Astrocyte (in vitro differentiated cells and primary cell): Measurements from ENCODE around the gene CBFA2T2. TPM values are rescaled to one million over a fixed set of nuclear protein-coding genes. Genes with fewer than 3 reads are reported as not detected.

Experiments
- DNase-seq: peaks from one replicate; pipeline ENCODE4 v3.0.0-alpha.2; 2010; ENCODE audit warnings: low read depth
- FAIRE-seq: peaks from 2 replicates; lab custom pipeline; 2011; peaks lifted over from hg19 to GRCh38; lab: Jason Lieb, UNC
- H2AFZ ChIP-seq: 2 replicates; pipeline ENCODE4 v1.6.0; 2012; ENCODE audit warnings: low read depth, low read length, inconsistent platforms
- H3K27ac ChIP-seq: 2 replicates; pipeline ENCODE4 v1.5.1; 2011; ENCODE audit warnings: low read depth, low read length, inconsistent platforms
- H3K27me3 ChIP-seq: 2 replicates; pipeline ENCODE4 v1.6.0; 2011; ENCODE audit warnings: low read length, inconsistent platforms; ENCODE audit not compliant: insufficient read depth
- H3K36me3 ChIP-seq: 2 replicates; pipeline ENCODE4 v1.5.1; 2011; ENCODE audit warnings: low read length, inconsistent platforms; ENCODE audit not compliant: insufficient read depth
- H3K4me1 ChIP-seq: 2 replicates; pipeline ENCODE4 v1.5.1; 2011; ENCODE audit warnings: low read length, inconsistent platforms; ENCODE audit not compliant: insufficient read depth
- H3K4me2 ChIP-seq: 2 replicates; pipeline ENCODE4 v1.6.0; 2012; ENCODE audit warnings: low read length, inconsistent platforms
- H3K4me3 ChIP-seq: 2 replicates; pipeline ENCODE4 v1.5.1; 2011; ENCODE audit warnings: low read depth, mild to moderate bottlenecking, low read length, inconsistent platforms; ENCODE audit not compliant: insufficient read depth
- H3K79me2 ChIP-seq: 2 replicates; pipeline ENCODE4 v1.6.0; 2012; ENCODE audit warnings: mild to moderate bottlenecking, low read length, inconsistent platforms; ENCODE audit not compliant: insufficient read depth
- H3K9ac ChIP-seq: 2 replicates; pipeline ENCODE4 v1.6.0; 2012; ENCODE audit warnings: mild to moderate bottlenecking, low read length, inconsistent platforms
- H3K9me3 ChIP-seq: 2 replicates; pipeline ENCODE4 v1.5.1; 2012; ENCODE audit warnings: low read depth, mild to moderate bottlenecking, low read length, inconsistent platforms; ENCODE audit not compliant: insufficient read depth
- H4K20me1 ChIP-seq: 2 replicates; pipeline ENCODE4 v1.6.0; 2012; ENCODE audit warnings: low read length, inconsistent platforms; ENCODE audit not compliant: insufficient read depth
- H3K27ac Mint-ChIP-seq: one replicate; pipeline ENCODE4 v1.8.0; 2021; ENCODE audit warnings: mild to moderate bottlenecking, mixed read lengths; ENCODE audit not compliant: unreplicated experiment
- H3K27me3 Mint-ChIP-seq: one replicate; pipeline ENCODE4 v1.8.0; 2021; ENCODE audit warnings: low read depth, mixed read lengths; ENCODE audit not compliant: unreplicated experiment
- H3K36me3 Mint-ChIP-seq: one replicate; pipeline ENCODE4 v1.8.0; 2021; ENCODE audit warnings: low read depth, mixed read lengths; ENCODE audit not compliant: unreplicated experiment
- H3K4me1 Mint-ChIP-seq: one replicate; pipeline ENCODE4 v1.8.0; 2021; ENCODE audit warnings: low read depth, mixed read lengths; ENCODE audit not compliant: unreplicated experiment
- H3K4me3 Mint-ChIP-seq: one replicate; pipeline ENCODE4 v1.8.0; 2021; ENCODE audit warnings: mild to moderate bottlenecking, moderate library complexity, mixed read lengths; ENCODE audit not compliant: unreplicated experiment
- H3K9me3 Mint-ChIP-seq: one replicate; pipeline ENCODE4 v1.8.0; 2021; ENCODE audit warnings: mild to moderate bottlenecking, mixed read lengths; ENCODE audit not compliant: unreplicated experiment
- EZH2 ChIP-seq: IDR thresholded peaks from 2 replicates; pipeline ENCODE4 v1.6.1; 2012; ENCODE audit warnings: mild to moderate bottlenecking, low read length, inconsistent platforms; ENCODE audit not compliant: insufficient read depth
- total RNA-seq: library from RNA; stranded (reverse); gene quantifications from 2 replicates; pipeline ENCODE4 v1.2.1, GENCODE V29; 2021
- TF ChIP-seq, protein P1 (sequence below): IDR thresholded peaks from 2 replicates; pipeline ENCODE4 v1.5.1; 2011; ENCODE audit warnings: low read depth, mild to moderate bottlenecking, inconsistent platforms, low read length, moderate library complexity; ENCODE audit not compliant: insufficient read depth

Gene CBFA2T2
- total RNA-seq, 1 donor from 2014 or later: 14.6 TPM

- H3K79me2 ChIP-seq: peaks cover 2% of the 10 kb centered on the region
- DNase-seq: no peak
- no peak overlapping the region for H3K4me3 ChIP-seq
- no peaks in the 10 kb centered on the region for H3K27me3 ChIP-seq
- H2AFZ ChIP-seq: no peak overlapping the region
- peak overlapping the region; percentile 99 for H3K4me2 ChIP-seq
- Mint-ChIP-seq H3K4me3 (no peak overlapping the region), H3K27me3 (peaks cover 2% of the 10 kb centered on the region), H3K9me3 (no peaks in the 10 kb centered on the region), H3K36me3 (peaks cover 23% of the 10 kb centered on the region), H3K27ac (no peak overlapping the region), H3K4me1 (peaks cover 8% of the 10 kb centered on the region)
- H3K27ac ChIP-seq: no peak overlapping the region
- no peaks in the 10 kb centered on the region for H3K36me3 ChIP-seq
- H3K4me1 ChIP-seq: peaks cover 51% of the 10 kb centered on the region
- H3K9me3 ChIP-seq: no peaks in the 10 kb centered on the region
- FAIRE-seq: no peak
- no peak for TF ChIP-seq EZH2
- TF ChIP-seq, protein P1, sequence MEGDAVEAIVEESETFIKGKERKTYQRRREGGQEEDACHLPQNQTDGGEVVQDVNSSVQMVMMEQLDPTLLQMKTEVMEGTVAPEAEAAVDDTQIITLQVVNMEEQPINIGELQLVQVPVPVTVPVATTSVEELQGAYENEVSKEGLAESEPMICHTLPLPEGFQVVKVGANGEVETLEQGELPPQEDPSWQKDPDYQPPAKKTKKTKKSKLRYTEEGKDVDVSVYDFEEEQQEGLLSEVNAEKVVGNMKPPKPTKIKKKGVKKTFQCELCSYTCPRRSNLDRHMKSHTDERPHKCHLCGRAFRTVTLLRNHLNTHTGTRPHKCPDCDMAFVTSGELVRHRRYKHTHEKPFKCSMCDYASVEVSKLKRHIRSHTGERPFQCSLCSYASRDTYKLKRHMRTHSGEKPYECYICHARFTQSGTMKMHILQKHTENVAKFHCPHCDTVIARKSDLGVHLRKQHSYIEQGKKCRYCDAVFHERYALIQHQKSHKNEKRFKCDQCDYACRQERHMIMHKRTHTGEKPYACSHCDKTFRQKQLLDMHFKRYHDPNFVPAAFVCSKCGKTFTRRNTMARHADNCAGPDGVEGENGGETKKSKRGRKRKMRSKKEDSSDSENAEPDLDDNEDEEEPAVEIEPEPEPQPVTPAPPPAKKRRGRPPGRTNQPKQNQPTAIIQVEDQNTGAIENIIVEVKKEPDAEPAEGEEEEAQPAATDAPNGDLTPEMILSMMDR: no peak
- H4K20me1 ChIP-seq: peaks cover 50% of the 10 kb centered on the region
- H3K9ac ChIP-seq: no peak overlapping the region
Measured at GRCh38 chr20:33671573-33672288, 181.8 kb downstream of the CBFA2T2 start.

DNA sequence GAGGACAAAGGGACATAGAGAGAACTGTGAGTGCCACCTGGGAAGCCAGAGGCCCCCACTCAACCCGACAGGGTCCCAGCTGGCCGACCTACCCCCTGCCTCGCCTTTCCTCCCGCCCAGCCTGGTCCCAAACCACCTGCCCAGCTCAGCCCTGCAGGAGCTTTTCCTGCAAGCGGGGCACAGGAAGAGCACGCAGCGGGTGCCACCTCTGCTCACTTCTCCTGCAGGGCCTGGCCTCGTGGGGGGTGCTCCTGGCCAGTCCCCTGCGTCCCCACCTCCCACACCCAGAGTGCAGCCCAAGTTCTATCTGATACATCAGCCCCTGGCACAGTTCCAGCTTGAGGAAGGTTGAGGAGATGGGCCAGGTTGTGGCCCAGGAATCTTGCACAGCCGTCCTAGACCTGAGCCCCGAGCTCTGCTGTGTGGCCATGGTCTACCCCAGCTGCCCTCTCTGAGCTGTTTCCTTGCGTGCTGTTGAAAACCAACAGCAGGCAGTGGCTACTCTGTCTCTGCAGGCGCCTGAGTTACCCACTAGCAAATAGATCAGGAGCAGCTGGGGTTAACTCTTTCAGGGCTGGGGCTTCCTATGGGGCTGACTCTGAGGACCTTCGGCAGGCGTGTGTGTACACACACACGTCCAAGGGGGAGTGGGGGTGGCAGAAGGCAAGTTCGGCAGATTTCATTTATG, 182.7 kb downstream of the CBFA2T2 start:
- FAIRE-seq (no peak), DNase-seq (no peak)
- peak overlapping the region; percentile 83 for H3K9ac ChIP-seq
- H3K9me3 Mint-ChIP-seq: no peaks in the 10 kb centered on the region
- H2AFZ ChIP-seq: no peak overlapping the region
- H3K4me1 Mint-ChIP-seq: peaks cover 8% of the 10 kb centered on the region
- H3K27me3 ChIP-seq: no peaks in the 10 kb centered on the region
- H3K79me2 ChIP-seq: peaks cover 2% of the 10 kb centered on the region
- H3K9me3 ChIP-seq: no peaks in the 10 kb centered on the region
- no peak overlapping the region for H3K27ac ChIP-seq
- H3K36me3 Mint-ChIP-seq: peaks cover 25% of the 10 kb centered on the region
- peaks cover 47% of the 10 kb centered on the region for H3K4me1 ChIP-seq
- TF ChIP-seq EZH2: no peak
- TF ChIP-seq, protein P1: no peak
- peak overlapping the region; percentile 99 for H3K4me2 ChIP-seq
- no peaks in the 10 kb centered on the region for H3K36me3 ChIP-seq
- H3K4me3 Mint-ChIP-seq: peak overlapping the region; percentile 93
- H4K20me1 ChIP-seq: peaks cover 50% of the 10 kb centered on the region
- peak overlapping the region; percentile 44 for H3K27ac Mint-ChIP-seq
- H3K27me3 Mint-ChIP-seq: peaks cover 2% of the 10 kb centered on the region
- peak overlapping the region; percentile 75 for H3K4me3 ChIP-seq

- Mint-ChIP-seq H3K36me3 (peaks cover 26% of the 10 kb centered on the region), H3K27me3 (peaks cover 2% of the 10 kb centered on the region), H3K9me3 (no peaks in the 10 kb centered on the region), H3K4me1 (peaks cover 8% of the 10 kb centered on the region), H3K27ac (peak overlapping the region; percentile 44), H3K4me3 (peak overlapping the region; percentile 93)
- Histone ChIP-seq H3K4me3 (peak overlapping the region; percentile 75), H2AFZ (no peak overlapping the region), H3K79me2 (peaks cover 2% of the 10 kb centered on the region), H3K36me3 (no peaks in the 10 kb centered on the region), H3K27me3 (no peaks in the 10 kb centered on the region), H3K4me1 (peaks cover 42% of the 10 kb centered on the region), H3K4me2 (peak overlapping the region; percentile 99), H4K20me1 (peaks cover 49% of the 10 kb centered on the region), H3K9me3 (no peaks in the 10 kb centered on the region), H3K9ac (peak overlapping the region; percentile 83), H3K27ac (no peak overlapping the region)
- FAIRE-seq: no peak
- TF ChIP-seq, protein P1: no peak
- TF ChIP-seq EZH2: no peak
- no peak for DNase-seq
Measured at GRCh38 chr20:33673114-33673409, 183.2 kb downstream of the CBFA2T2 start.
